ENCODE data around the gene SLC35B1. TPM values are rescaled to one million over a fixed set of nuclear protein-coding genes. Genes with fewer than 3 reads are reported as not detected.
"Not testable (repeated sequence)": the region's sequence is repeated elsewhere in the genome, so short reads cannot be mapped to it uniquely, and the experiment has no call there.

The SLC35B1 gene
- polyA plus RNA-seq, 6 donors from 2014 or later = 20.6 to 47.5 (median 25.7) TPM

DNA sequence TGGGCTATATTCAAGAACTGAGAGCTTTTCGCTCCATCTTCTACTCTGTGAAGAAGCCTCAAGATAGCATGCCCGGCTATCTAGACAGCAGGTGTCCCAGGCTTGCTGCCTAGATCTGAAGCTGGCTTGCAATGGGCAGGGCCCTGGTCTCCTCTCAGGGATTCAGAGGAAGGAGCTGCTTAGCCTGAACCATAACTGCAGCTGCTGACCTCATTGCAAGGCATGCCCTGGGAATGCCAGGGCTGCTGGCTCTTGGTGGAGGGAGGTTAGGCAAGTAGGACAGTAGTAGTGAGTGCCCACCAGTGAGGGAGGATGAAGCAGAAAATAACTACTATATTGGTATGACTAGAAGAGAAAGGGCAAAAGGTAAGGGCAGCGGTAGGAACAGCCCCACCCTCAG, 21.3 kb upstream of the SLC35B1 start:
- Mint-ChIP-seq H3K9me3 (peaks cover 0 to 3% (median 0%) of the 10 kb centered on the region in 7 donors), H3K27me3 (no peaks in the 10 kb centered on the region), H3K4me3 (peak overlapping the region in 2 of 8 donors; percentile 1 to 26), H3K27ac (peak overlapping the region in 3 of 6 donors; percentile 7 to 89 (median 55)), H3K4me1 (peaks cover 43 to 67% (median 44%) of the 10 kb centered on the region in 3 donors), H3K36me3 (peaks cover 18 to 32% of the 10 kb centered on the region in 2 donors)
- ATAC-seq (ENCODE audit: low read depth in 2 of 2) (no peak), DNase-seq (no peak)

DNA sequence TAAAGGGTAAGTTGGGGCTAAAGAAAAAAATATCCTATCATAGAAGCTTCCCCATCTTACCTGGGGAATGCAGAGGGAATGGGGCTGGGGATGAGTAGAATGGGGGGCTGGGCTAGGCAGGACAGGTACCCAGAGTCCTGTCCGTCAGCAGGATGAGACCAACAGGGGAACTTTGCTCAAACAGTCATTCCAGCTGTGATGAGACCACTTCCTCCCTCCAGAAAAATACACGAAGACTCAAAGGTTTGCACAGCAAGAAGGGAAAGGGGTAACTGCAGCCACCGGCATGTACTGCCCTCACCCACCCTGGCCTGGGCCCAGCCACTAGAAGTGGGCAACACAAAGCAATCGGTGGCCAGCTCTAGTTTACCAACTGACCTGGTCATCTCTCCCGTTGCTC, 20.7 kb upstream of the SLC35B1 start:
- H3K27me3 Mint-ChIP-seq = no peaks in the 10 kb centered on the region
- ATAC-seq (ENCODE audit: low read depth in 2 of 2) (no peak), DNase-seq (no peak)
- peak overlapping the region in 4 of 6 donors; percentile 13 to 89 (median 78) for H3K27ac Mint-ChIP-seq
- peaks cover 0 to 3% (median 0%) of the 10 kb centered on the region in 7 donors for H3K9me3 Mint-ChIP-seq
- peaks cover 45 to 73% (median 51%) of the 10 kb centered on the region in 3 donors for H3K4me1 Mint-ChIP-seq
- peaks cover 18 to 32% of the 10 kb centered on the region in 2 donors for H3K36me3 Mint-ChIP-seq
- peak overlapping the region in 1 of 8 donors; percentile 1 for H3K4me3 Mint-ChIP-seq

DNA sequence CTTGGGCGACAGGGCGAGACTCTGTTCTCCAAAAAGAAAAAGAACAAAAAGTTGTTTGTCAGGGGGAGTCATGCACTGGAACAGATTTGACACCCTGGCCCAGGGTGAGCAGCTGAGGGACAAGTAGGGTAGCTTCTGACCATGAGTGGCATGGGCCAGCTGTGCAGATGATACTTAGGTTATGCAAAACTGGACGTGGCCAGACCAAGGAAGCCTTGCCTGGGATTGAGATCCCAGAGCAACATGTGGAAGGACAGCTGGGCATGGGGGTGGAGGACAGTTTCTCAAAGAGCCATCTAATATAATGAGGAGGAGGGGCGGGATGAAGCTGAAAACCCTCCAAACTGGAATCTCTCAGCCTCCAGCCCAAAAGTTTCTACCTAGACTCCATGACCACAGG, 19.6 kb upstream of the SLC35B1 start:
- Mint-ChIP-seq H3K27me3 (no peaks in the 10 kb centered on the region), H3K9me3 (peaks cover 0 to 3% (median 0%) of the 10 kb centered on the region in 7 donors), H3K4me1 (peaks cover 38 to 70% (median 46%) of the 10 kb centered on the region in 3 donors), H3K27ac (peak overlapping the region in 3 of 6 donors; percentile 15 to 71 (median 61)), H3K36me3 (peaks cover 14 to 24% of the 10 kb centered on the region in 2 donors), H3K4me3 (no peak overlapping the region)
- DNase-seq (no peak), ATAC-seq (ENCODE audit: low read depth in 2 of 2) (no peak)

DNA sequence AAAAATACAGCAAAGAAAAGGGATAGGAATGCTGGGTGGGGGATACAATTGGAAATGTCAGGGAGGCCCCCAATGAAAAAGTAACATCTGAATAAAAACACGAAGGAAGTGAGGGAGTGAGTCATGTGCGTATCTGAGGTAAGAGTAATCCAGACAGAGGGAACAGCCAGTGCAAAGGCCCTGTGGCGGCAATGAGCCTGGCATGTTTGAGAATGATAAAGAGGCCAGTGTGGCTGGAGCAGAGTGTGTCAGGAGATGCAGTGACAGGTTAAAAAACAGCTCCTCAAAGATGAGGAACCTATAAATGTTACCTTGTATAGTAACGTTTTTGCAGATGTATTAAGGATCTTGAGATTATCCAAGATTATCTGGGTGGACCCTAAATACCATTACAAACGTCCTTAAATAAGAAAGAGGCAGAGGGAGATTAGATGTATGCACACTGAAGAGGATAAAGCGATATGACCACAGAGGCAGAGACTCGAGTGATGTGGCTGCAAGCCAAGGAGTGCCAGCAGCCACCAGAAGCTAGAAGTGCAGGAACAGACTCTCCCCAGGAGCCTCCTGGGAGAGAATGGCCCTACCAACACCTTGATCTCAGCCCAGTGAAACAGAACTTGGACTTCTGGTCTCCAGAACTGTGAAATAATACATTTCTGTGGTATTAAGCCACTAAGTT, 17.8 kb upstream of the SLC35B1 start:
- Mint-ChIP-seq H3K27ac (peak overlapping the region in 3 of 6 donors; percentile 14 to 94 (median 84)), H3K27me3 (no peaks in the 10 kb centered on the region), H3K4me1 (peaks cover 33 to 62% (median 46%) of the 10 kb centered on the region in 3 donors), H3K4me3 (no peak overlapping the region), H3K36me3 (peaks cover 6 to 24% of the 10 kb centered on the region in 2 donors), H3K9me3 (peaks cover 0 to 3% (median 0%) of the 10 kb centered on the region in 7 donors)
- DNase-seq (no peak), ATAC-seq (ENCODE audit: low read depth in 2 of 2) (no peak)

DNA sequence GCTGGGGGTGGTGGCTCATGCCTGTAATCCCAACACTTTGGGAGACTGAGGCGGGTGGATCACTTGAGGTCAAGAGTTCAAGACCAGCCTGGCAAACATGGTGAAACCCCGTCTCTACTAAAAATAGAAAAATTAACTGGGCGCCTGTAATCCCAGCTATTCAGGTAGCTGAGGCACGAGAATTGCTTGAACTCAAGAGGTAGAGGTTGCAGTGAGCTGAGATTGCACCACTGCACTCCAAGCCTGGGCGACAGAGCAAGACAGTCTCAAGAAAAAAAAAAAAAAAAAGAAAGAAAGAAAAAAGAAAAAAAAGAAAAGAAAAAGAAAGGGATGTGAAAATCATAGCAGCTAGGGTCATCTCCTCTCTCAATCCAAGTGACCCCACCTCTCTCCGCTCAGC, 16.8 kb upstream of the SLC35B1 start:
- not testable (repeated sequence) for H3K27me3 Mint-ChIP-seq; ATAC-seq (ENCODE audit: low read depth in 2 of 2); DNase-seq; H3K9me3 Mint-ChIP-seq
- Mint-ChIP-seq H3K4me3 (peak overlapping the region in 3 of 8 donors; percentile 22 to 73 (median 43)), H3K36me3 (peaks cover 6 to 24% of the 10 kb centered on the region in 2 donors), H3K27ac (peak overlapping the region in 5 of 6 donors; percentile 14 to 94 (median 63)), H3K4me1 (peaks cover 30 to 55% (median 46%) of the 10 kb centered on the region in 3 donors)

DNA sequence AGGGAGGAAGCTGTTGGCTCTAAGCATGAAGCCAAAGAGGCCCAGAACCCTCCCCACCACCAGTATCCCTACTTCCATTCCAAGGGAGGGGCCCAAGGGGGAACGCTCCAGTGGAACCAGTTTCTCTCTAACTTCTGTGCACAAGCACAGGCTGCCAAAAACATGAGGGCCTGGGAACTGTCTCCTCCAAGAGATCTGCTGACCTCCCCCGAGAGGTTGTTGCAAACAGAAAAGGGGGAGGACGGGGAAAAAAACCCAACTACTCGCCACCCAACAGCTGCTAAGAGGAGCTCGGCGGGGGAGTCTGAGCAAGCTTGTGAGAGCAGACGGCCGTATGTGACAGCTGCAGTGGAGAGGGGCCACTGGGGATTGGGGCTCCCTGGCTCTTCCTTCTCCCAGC, 15.7 kb upstream of the SLC35B1 start:
- ATAC-seq (ENCODE audit: low read depth in 2 of 2) = no peak

DNA sequence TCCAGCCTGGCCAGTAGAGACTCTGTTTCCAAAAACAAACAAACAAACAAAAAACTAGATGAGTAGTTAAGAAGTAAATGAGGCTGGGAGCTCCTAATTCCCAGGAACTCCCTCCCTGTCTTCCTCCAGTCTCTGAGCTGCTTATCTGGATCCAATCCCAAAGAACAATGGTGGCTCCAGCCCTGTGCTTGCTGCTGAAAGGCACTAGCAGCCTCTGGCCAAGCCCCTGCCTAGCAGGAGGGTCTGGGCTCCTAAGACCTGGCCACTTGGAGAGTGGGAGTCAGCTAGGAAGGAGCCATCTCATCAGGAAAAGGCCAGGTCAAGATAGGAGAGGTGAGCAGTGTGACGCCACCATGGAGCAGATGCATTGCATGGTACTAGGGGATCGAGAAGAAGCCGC, 14.3 kb upstream of the SLC35B1 start:
- no peak overlapping the region for H3K4me3 Mint-ChIP-seq
- peaks cover 17 to 33% (median 28%) of the 10 kb centered on the region in 3 donors for H3K4me1 Mint-ChIP-seq

More for the DNA sequence above, 15.7 kb upstream of the SLC35B1 start:
- Mint-ChIP-seq H3K9me3 (peaks cover 0 to 3% (median 0%) of the 10 kb centered on the region in 7 donors), H3K27me3 (no peaks in the 10 kb centered on the region), H3K27ac (peak overlapping the region in 4 of 6 donors; percentile 14 to 79 (median 62)), H3K4me3 (peak overlapping the region in 1 of 8 donors; percentile 5), H3K4me1 (peaks cover 21 to 45% (median 36%) of the 10 kb centered on the region in 3 donors), H3K36me3 (peaks cover 6 to 15% of the 10 kb centered on the region in 2 donors)
- no peak for DNase-seq

DNA sequence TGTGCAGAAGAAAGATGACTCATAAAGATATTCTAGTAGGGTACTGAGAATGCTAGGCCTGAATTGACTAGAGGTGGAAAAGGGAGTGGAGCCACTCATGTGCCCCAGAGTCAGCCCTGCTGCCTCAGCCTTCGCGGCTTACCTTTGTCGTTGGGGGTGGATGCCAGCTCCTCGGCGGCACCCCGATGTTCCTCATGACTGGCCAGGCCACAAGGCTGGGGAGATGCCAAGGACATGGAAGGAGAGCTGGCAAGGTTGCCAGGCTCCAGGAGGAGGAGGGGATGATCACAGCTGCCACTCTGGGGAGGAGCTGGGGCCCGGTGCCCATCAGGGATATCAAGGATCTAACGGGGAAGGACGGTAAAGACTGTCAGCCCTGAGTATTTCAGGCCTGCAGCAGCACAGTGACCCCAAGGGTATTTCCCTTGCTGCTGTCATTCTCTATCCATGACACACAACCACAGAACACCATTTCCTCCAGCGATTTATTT, 9.7 kb upstream of the SLC35B1 start:
- Mint-ChIP-seq H3K9me3 (no peaks in the 10 kb centered on the region), H3K36me3 (peaks cover 12 to 29% of the 10 kb centered on the region in 2 donors), H3K4me1 (peaks cover 9 to 26% (median 11%) of the 10 kb centered on the region in 3 donors), H3K27ac (peak overlapping the region in 1 of 6 donors; percentile 79), H3K27me3 (no peaks in the 10 kb centered on the region), H3K4me3 (no peak overlapping the region)
- DNase-seq (no peak), ATAC-seq (ENCODE audit: low read depth in 2 of 2) (no peak)

More for the DNA sequence above, 14.3 kb upstream of the SLC35B1 start:
- Mint-ChIP-seq H3K9me3 (peaks cover 0 to 3% (median 0%) of the 10 kb centered on the region in 7 donors), H3K27me3 (no peaks in the 10 kb centered on the region), H3K36me3 (peaks cover 6 to 18% of the 10 kb centered on the region in 2 donors), H3K27ac (peak overlapping the region in 3 of 6 donors; percentile 74 to 86 (median 84))
- DNase-seq (no peak), ATAC-seq (ENCODE audit: low read depth in 2 of 2) (no peak)

DNA sequence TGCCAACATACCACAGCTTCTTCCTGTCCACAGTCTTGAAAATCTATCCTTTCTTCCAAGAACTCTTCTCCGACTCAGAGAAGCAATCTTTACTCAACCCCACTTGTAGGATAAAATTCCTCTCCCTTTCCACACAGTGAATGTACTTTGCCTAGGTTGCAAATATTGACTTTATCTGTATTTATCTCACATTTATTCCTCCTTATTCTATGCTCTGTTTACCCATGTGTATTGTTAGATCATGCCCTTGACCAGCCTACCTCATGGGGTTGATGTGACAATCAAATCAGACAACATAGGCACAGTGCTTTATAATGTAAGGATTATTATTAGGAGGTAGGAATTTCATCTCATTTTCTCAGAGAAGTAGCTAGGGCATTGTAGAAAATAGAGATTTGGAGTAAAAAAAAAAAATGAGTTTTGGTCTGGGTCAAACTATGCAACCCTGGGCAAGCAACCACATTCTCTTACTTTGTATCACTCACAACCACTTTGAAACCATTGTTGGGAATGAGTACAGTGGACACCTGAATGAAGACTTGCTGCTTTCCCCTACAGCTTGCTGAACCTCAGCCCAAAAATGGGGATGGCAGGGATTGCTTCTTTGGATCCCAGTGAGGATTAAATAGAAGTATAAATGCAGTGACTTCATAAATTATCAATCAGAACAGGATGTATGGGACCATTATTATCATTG, 9.1 kb upstream of the SLC35B1 start:
- Mint-ChIP-seq H3K27me3 (no peaks in the 10 kb centered on the region), H3K4me1 (peaks cover 9 to 26% (median 11%) of the 10 kb centered on the region in 3 donors), H3K36me3 (peaks cover 12 to 29% of the 10 kb centered on the region in 2 donors), H3K27ac (peak overlapping the region in 4 of 6 donors; percentile 2 to 67 (median 36)), H3K4me3 (no peak overlapping the region), H3K9me3 (no peaks in the 10 kb centered on the region)
- no peak for DNase-seq
- ATAC-seq (ENCODE audit: low read depth in 2 of 2) = no peak

DNA sequence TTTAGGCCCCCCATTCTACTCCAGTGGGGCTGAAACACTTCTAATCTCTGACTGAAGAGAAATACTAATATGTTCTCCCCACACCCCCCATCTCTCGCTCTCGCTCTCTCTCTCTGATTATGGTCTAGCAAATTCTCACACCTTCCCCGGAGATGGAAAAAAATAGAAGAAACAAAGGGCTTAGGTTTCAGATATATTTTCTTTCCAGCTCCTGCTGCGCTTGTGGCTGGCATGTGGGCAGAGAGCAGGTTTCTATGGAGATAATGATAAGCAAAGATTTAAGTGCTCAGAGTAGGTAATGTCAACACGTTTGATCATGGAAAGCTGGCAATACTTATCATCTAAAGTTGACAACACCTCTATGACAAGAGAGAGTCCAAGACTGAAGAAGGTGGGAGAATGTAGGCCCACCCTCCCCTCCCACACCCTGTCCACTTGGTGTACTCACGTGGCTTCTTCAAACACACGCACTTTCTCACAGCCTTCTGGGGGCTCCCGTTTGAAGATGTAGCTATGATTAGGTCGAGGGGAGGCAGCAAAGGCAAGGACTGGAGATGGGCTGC, 8.0 kb upstream of the SLC35B1 start:
- ATAC-seq (ENCODE audit: low read depth in 2 of 2) = no peak
- no peak for DNase-seq
- Mint-ChIP-seq H3K27me3 (no peaks in the 10 kb centered on the region), H3K4me3 (peak overlapping the region in 1 of 8 donors; percentile 15), H3K36me3 (peaks cover 12 to 38% of the 10 kb centered on the region in 2 donors), H3K4me1 (peaks cover 11 to 26% (median 13%) of the 10 kb centered on the region in 3 donors), H3K27ac (peak overlapping the region in 5 of 6 donors; percentile 44 to 74 (median 66)), H3K9me3 (no peaks in the 10 kb centered on the region)

DNA sequence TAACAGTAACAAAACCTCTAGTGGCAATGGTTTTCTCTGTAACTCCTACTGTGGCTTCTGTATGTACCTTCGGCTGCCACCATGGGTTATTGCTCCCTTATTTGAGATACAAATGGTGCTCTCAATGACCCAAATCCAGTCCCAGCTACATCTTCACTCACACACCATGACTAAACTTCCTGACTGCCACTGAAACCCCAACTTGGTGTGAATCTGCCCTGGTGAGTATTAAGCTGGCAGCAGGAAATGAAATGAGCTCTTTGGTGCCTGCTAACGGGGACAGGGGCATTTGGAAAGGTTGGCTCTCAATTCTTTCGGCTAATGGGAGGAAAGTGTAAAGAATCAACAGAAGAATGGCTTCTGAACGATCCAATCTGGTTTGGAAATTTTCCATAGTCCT, 7.5 kb upstream of the SLC35B1 start:
- no peaks in the 10 kb centered on the region for H3K9me3 Mint-ChIP-seq
- no peak for DNase-seq

DNA sequence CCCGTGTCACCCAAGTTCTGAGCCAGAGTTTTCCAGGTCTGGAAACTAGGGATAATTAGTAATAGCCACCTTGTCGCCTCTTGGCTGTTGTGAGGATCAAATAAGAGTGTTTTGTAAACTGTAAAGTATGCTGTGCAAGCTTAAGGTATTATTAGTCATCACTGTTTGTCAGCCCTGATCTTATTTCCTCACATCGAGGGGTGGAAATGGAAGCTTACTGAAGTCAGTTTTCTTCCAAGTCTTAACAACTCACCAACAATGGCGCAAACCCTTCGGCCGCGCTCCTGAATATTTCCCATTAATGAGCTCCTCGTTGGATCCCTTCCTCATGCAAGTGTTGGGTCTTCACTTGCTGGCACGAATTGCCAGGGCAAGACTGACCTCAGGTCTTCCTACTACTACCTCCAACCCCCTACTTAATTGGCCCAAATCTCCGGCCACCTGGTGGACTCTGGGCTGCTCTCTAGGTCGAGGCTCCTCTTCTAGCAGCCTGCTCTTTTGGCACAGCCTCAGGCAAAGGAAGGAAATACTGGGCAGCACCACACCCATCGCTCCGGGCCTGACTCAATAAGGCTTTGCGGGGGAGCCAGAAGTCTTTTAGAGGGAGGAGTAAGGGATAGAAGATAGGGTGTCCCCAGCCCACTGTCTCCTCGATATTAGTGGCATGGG, 885 bp upstream of the SLC35B1 start:
- H3K4me3 Mint-ChIP-seq = peak overlapping the region in 7 of 8 donors; percentile 93 to 96 (median 94)
- H3K27me3 Mint-ChIP-seq = no peaks in the 10 kb centered on the region
- H3K4me1 Mint-ChIP-seq = peaks cover 32 to 40% (median 38%) of the 10 kb centered on the region in 3 donors
- no peaks in the 10 kb centered on the region for H3K9me3 Mint-ChIP-seq
- H3K27ac Mint-ChIP-seq = peak overlapping the region; percentile 95 to 99 (median 98)
- ATAC-seq (ENCODE audit: low read depth in 2 of 2) (no peak), DNase-seq (no peak)
- H3K36me3 Mint-ChIP-seq = peaks cover 17 to 23% of the 10 kb centered on the region in 2 donors

More for the DNA sequence above, 7.5 kb upstream of the SLC35B1 start:
- peaks cover 11 to 26% (median 13%) of the 10 kb centered on the region in 3 donors for H3K4me1 Mint-ChIP-seq
- no peak overlapping the region for H3K4me3 Mint-ChIP-seq
- peak overlapping the region in 5 of 6 donors; percentile 7 to 91 (median 63) for H3K27ac Mint-ChIP-seq
- no peak for ATAC-seq (ENCODE audit: low read depth in 2 of 2)
- no peaks in the 10 kb centered on the region for H3K27me3 Mint-ChIP-seq
- H3K36me3 Mint-ChIP-seq = peaks cover 12 to 38% of the 10 kb centered on the region in 2 donors

Measured in naive B cell (primary cell).